ENCODE measurements around the gene DOCK10. TPM values are rescaled to one million over a fixed set of nuclear protein-coding genes. Genes with fewer than 3 reads are reported as not detected.

Gene DOCK10
- total RNA-seq, 2 experiments from 2014 or later, result 40.8 to 68.2 TPM

GRCh38 chr2:224937887-224938286, 104.4 kb downstream of the DOCK10 start:
- no peaks in the 10 kb centered on the region for H3K9me3 ChIP-seq (ENCODE audit: low read length)
- POLR2A ChIA-PET, result interaction anchor here (0.9 to 3.4 kb wide), 6 partner anchors 8 to 20 kb away, joined by 3 to 14 read pairs (median 4); no protein-coding TSS in a partner anchor
- peaks cover 38% of the 10 kb centered on the region for H3K4me1 ChIP-seq (ENCODE audit: insufficient read depth, low read length, poor library complexity, severe bottlenecking)
- no TSS peak for BruUV-seq (replicated peaks)
- peak overlapping the region; percentile 38 for H3K27ac ChIP-seq (ENCODE audit: low read depth, low read length, poor library complexity, severe bottlenecking)
- H4K20me1 ChIP-seq (ENCODE audit: insufficient read depth, low read length), result no peaks in the 10 kb centered on the region
- peak overlapping the region; percentile 68 for H3K4me2 ChIP-seq (ENCODE audit: low read length)
- H3K9me2 ChIP-seq (ENCODE audit: insufficient read depth, low read length), result no peaks in the 10 kb centered on the region
- H3K4me3 ChIP-seq (ENCODE audit: low read depth, low read length, poor library complexity, severe bottlenecking), result no peak overlapping the region
- DNase-seq (ENCODE audit: low spot score), result peak; percentile 16
- intact Hi-C loops (cut with micrococcal nuclease; ENCODE audit: unreplicated experiment), result no loop called here
- TF ChIP-seq CTCF (conservative IDR thresholded peaks at IDR 0.05; ENCODE audit: low read length) (no peak), EZH2phosphoT487 (IDR thresholded peaks at IDR 0.05; ENCODE audit: borderline replicate concordance, low read depth, low read length) (no peak)
- H2AFZ ChIP-seq (ENCODE audit: low read length), result no peak overlapping the region
- CTCF ChIA-PET (ENCODE audit: unreplicated experiment), result no interaction called here
- H3K36me3 ChIP-seq (ENCODE audit: insufficient read depth, low read length), result peaks cover 4% of the 10 kb centered on the region
- H3K79me2 ChIP-seq (ENCODE audit: insufficient read depth, low read depth, low read length), result peaks cover 49% of the 10 kb centered on the region; the same call in 1 of the 2 replicates

GRCh38 chr2:224934526-224935188, 107.6 kb downstream of the DOCK10 start:
- Histone ChIP-seq H3K79me2 (ENCODE audit: insufficient read depth, low read depth, low read length) (peaks cover 35% of the 10 kb centered on the region; the same call in 1 of the 2 replicates), H3K4me2 (ENCODE audit: low read length) (no peak overlapping the region), H3K9me3 (ENCODE audit: low read length) (no peaks in the 10 kb centered on the region), H3K4me3 (ENCODE audit: low read depth, low read length, poor library complexity, severe bottlenecking) (no peak overlapping the region), H3K36me3 (ENCODE audit: insufficient read depth, low read length) (peaks cover 23% of the 10 kb centered on the region), H3K4me1 (ENCODE audit: insufficient read depth, low read length, poor library complexity, severe bottlenecking) (peaks cover 22% of the 10 kb centered on the region), H4K20me1 (ENCODE audit: insufficient read depth, low read length) (no peaks in the 10 kb centered on the region), H3K9me2 (ENCODE audit: insufficient read depth, low read length) (no peaks in the 10 kb centered on the region), H3K27ac (ENCODE audit: low read depth, low read length, poor library complexity, severe bottlenecking) (no peak overlapping the region), H2AFZ (ENCODE audit: low read length) (no peak overlapping the region)
- BruUV-seq (replicated peaks), result no TSS peak
- intact Hi-C loops (cut with micrococcal nuclease; ENCODE audit: unreplicated experiment), result no loop called here
- ChIA-PET POLR2A (interaction anchor here (0.6 to 3.4 kb wide), 5 partner anchors 8 to 98 kb away, joined by 3 to 14 read pairs (median 3); no protein-coding TSS in a partner anchor), CTCF (ENCODE audit: unreplicated experiment) (no interaction called here)
- no peak for DNase-seq (ENCODE audit: low spot score)
- TF ChIP-seq EZH2phosphoT487 (IDR thresholded peaks at IDR 0.05; ENCODE audit: borderline replicate concordance, low read depth, low read length) (no peak), CTCF (conservative IDR thresholded peaks at IDR 0.05; ENCODE audit: low read length) (no peak)

- intact Hi-C loops (cut with micrococcal nuclease; ENCODE audit: unreplicated experiment), result no loop called here
- H3K79me2 ChIP-seq (ENCODE audit: insufficient read depth, low read depth, low read length), result peaks cover 25% of the 10 kb centered on the region; the same call in 1 of the 2 replicates
- POLR2A ChIA-PET, result interaction anchor here (0.9 to 3.4 kb wide), 7 partner anchors 9 to 66 kb away, joined by 3 to 14 read pairs (median 6); no protein-coding TSS in a partner anchor
These were observed 108.8 kb downstream of the DOCK10 start for GRCh38 chr2:224933431-224933830.

More at GRCh38 chr2:224933431-224933830, 108.8 kb downstream of the DOCK10 start:
- H3K27ac ChIP-seq (ENCODE audit: low read depth, low read length, poor library complexity, severe bottlenecking), result no peak overlapping the region
- DNase-seq (ENCODE audit: low spot score), result no peak
- TF ChIP-seq CTCF (conservative IDR thresholded peaks at IDR 0.05; ENCODE audit: low read length) (no peak), EZH2phosphoT487 (IDR thresholded peaks at IDR 0.05; ENCODE audit: borderline replicate concordance, low read depth, low read length) (no peak)
- H3K9me3 ChIP-seq (ENCODE audit: low read length), result no peaks in the 10 kb centered on the region
- H3K4me3 ChIP-seq (ENCODE audit: low read depth, low read length, poor library complexity, severe bottlenecking), result no peak overlapping the region
- no peak overlapping the region for H3K4me2 ChIP-seq (ENCODE audit: low read length)
- BruUV-seq (replicated peaks), result no TSS peak
- CTCF ChIA-PET (ENCODE audit: unreplicated experiment), result no interaction called here
- peaks cover 36% of the 10 kb centered on the region for H3K36me3 ChIP-seq (ENCODE audit: insufficient read depth, low read length)
- H4K20me1 ChIP-seq (ENCODE audit: insufficient read depth, low read length), result no peaks in the 10 kb centered on the region
- H2AFZ ChIP-seq (ENCODE audit: low read length), result no peak overlapping the region
- H3K4me1 ChIP-seq (ENCODE audit: insufficient read depth, low read length, poor library complexity, severe bottlenecking), result peaks cover 11% of the 10 kb centered on the region
- no peaks in the 10 kb centered on the region for H3K9me2 ChIP-seq (ENCODE audit: insufficient read depth, low read length)
